Activated CD8-positive, alpha-beta memory T cell treated with anti-CD3 and anti-CD28 coated beads for 36 hours (primary cell): ENCODE measurements around the gene SLC9A3. TPM values are rescaled to one million over a fixed set of nuclear protein-coding genes. Genes with fewer than 3 reads are reported as not detected.

ENCODE experiments used
- CTCF ChIA-PET: fragments of 350-600 bp; sonication (Branson Sonifier 250); formaldehyde crosslinking; loops from one replicate; lab custom pipeline; 2021; ENCODE audit warnings: antibody characterized with exemption; lab: Charles Lee
- POLR2A ChIA-PET: fragments of 350-600 bp; sonication (Branson Sonifier 250); formaldehyde crosslinking; loops from one replicate; lab custom pipeline; 2021; ENCODE audit warnings: antibody characterized with exemption; lab: Charles Lee
- total RNA-seq, 2 experiments: library from RNA; stranded (reverse); gene quantifications; one replicate each; pipeline ENCODE4 v1.2.3, GENCODE V29; 2021

Gene SLC9A3
- total RNA-seq, 2 experiments from 2014 or later = 2.2 to 2.6 TPM

GRCh38 chr5:483434-484140 lies 40.7 kb downstream of the SLC9A3 start:
- ChIA-PET CTCF (no interaction called here), POLR2A (no interaction called here)

- ChIA-PET CTCF (no interaction called here), POLR2A (no interaction called here)
Measured at GRCh38 chr5:483011-483410, 41.2 kb downstream of the SLC9A3 start.

- ChIA-PET CTCF (no interaction called here), POLR2A (no interaction called here)
Measured at GRCh38 chr5:482506-482905, 41.7 kb downstream of the SLC9A3 start.

GRCh38 chr5:482021-482420 lies 42.2 kb downstream of the SLC9A3 start:
- CTCF ChIA-PET = no interaction called here

GRCh38 chr5:481347-481746 lies 42.9 kb downstream of the SLC9A3 start:
- CTCF ChIA-PET = no interaction called here
- POLR2A ChIA-PET = no interaction called here

More at GRCh38 chr5:482021-482420, 42.2 kb downstream of the SLC9A3 start:
- POLR2A ChIA-PET = no interaction called here

- POLR2A ChIA-PET = no interaction called here
Measured at GRCh38 chr5:479566-480319, 44.5 kb downstream of the SLC9A3 start.

GRCh38 chr5:478982-479535 lies 45.2 kb downstream of the SLC9A3 start:
- POLR2A ChIA-PET = no interaction called here
- CTCF ChIA-PET = no interaction called here

More at GRCh38 chr5:479566-480319, 44.5 kb downstream of the SLC9A3 start:
- CTCF ChIA-PET = no interaction called here

GRCh38 chr5:478369-478981 lies 45.8 kb downstream of the SLC9A3 start:
- CTCF ChIA-PET = no interaction called here
- POLR2A ChIA-PET = no interaction called here

GRCh38 chr5:477871-478270 lies 46.4 kb downstream of the SLC9A3 start:
- POLR2A ChIA-PET = no interaction called here
- CTCF ChIA-PET = no interaction called here

GRCh38 chr5:477247-477646 lies 47.0 kb downstream of the SLC9A3 start:
- CTCF ChIA-PET = no interaction called here
- POLR2A ChIA-PET = no interaction called here

- ChIA-PET CTCF (no interaction called here), POLR2A (no interaction called here)
Measured at GRCh38 chr5:476814-477175, 47.5 kb downstream of the SLC9A3 start.

GRCh38 chr5:476102-476813 lies 48.0 kb downstream of the SLC9A3 start:
- POLR2A ChIA-PET = no interaction called here
- CTCF ChIA-PET = no interaction called here

GRCh38 chr5:475704-476101 lies 48.5 kb downstream of the SLC9A3 start:
- ChIA-PET CTCF (no interaction called here), POLR2A (no interaction called here)

GRCh38 chr5:474840-475661 lies 49.2 kb downstream of the SLC9A3 start:
- ChIA-PET POLR2A (no interaction called here), CTCF (no interaction called here)

- CTCF ChIA-PET = interaction anchor here (0.9 kb wide), 1 partner anchor 28 kb away, joined by 4 read pairs; no protein-coding TSS in a partner anchor
- POLR2A ChIA-PET = interaction anchor here (1.4 kb wide), 1 partner anchor 153 kb away, joined by 6 read pairs; the partner anchor contains the start of gene AHRR
Measured at GRCh38 chr5:474232-474839, 49.9 kb downstream of the SLC9A3 start.

GRCh38 chr5:473551-474192 lies 50.6 kb downstream of the SLC9A3 start:
- ChIA-PET CTCF (interaction anchor here (0.9 kb wide), 1 partner anchor 27 kb away, joined by 4 read pairs; no protein-coding TSS in a partner anchor), POLR2A (interaction anchor here (1.4 kb wide), 1 partner anchor 152 kb away, joined by 6 read pairs; the partner anchor contains the start of gene AHRR)
